Fibroblast of pulmonary artery (primary cell): ENCODE measurements around the gene SPARCL1.
"Not testable (repeated sequence)": the region's sequence is repeated elsewhere in the genome, so short reads cannot be mapped to it uniquely, and the experiment has no call there.

Experiments used
- DNase-seq: peaks from one replicate; pipeline ENCODE4 v3.0.0-alpha.2; 2010; ENCODE audit warnings: low read depth
- H3K4me3 ChIP-seq: replicated peaks from 2 replicates; pipeline ENCODE4 v1.5.1; 2011; ENCODE audit warnings: low read depth, mild to moderate bottlenecking, control low read depth, low read length, moderate library complexity
- CTCF ChIP-seq: IDR thresholded peaks from 2 replicates; pipeline ENCODE4 v1.5.1; 2011; ENCODE audit warnings: mild to moderate bottlenecking, control low read depth, low read length, inconsistent platforms; ENCODE audit errors: missing control alignments

The SPARCL1 gene

GRCh38 chr4:87428979-87429378, 100.2 kb downstream of the SPARCL1 start:
- DNase-seq = no peak
- TF ChIP-seq CTCF = no peak
- no peak overlapping the region for H3K4me3 ChIP-seq

GRCh38 chr4:87427518-87427868, 101.7 kb downstream of the SPARCL1 start:
- TF ChIP-seq CTCF = no peak
- H3K4me3 ChIP-seq = no peak overlapping the region
- no peak for DNase-seq

- TF ChIP-seq CTCF = no peak
- H3K4me3 ChIP-seq = no peak overlapping the region
- DNase-seq = no peak
These were observed 102.2 kb downstream of the SPARCL1 start for GRCh38 chr4:87426865-87427517.

- H3K4me3 ChIP-seq = no peak overlapping the region
- no peak for TF ChIP-seq CTCF
- no peak for DNase-seq
These were observed 103.5 kb downstream of the SPARCL1 start for GRCh38 chr4:87425711-87426110.

GRCh38 chr4:87424099-87424543, 105.1 kb downstream of the SPARCL1 start:
- DNase-seq = not testable (repeated sequence)
- peak overlapping the region; percentile 87 for H3K4me3 ChIP-seq
